T-cell (primary cell): Measurements from ENCODE around the gene LRP10. TPM values are rescaled to one million over a fixed set of nuclear protein-coding genes. Genes with fewer than 3 reads are reported as not detected.

Experiments
- ATAC-seq, 4 experiments: fragments of 200-7000 bp in 3 of 4; fragments of 150-1000 bp in 1 of 4; cut with Tn5 transposase; replicated peaks in 1 of 4; 1 replicate in 3 of 4; 2 replicates in 1 of 4; pipeline ENCODE4 v1.10.0; 2021; ENCODE audit warnings: moderate library complexity in 3 of 4, mild to moderate bottlenecking in 2 of 4, moderate number of reproducible peaks in 1 of 4
- CTCF ChIA-PET, 2 donors: fragments of 300-600 bp; sonication (Branson Sonifier 250); formaldehyde crosslinking; loops; one replicate each; lab custom pipeline; 2022; ENCODE audit warnings: antibody characterized with exemption in 2 of 2; lab: Charles Lee
- POLR2A ChIA-PET, 2 donors: fragments of 300-600 bp; sonication (Branson Sonifier 250); formaldehyde crosslinking; loops; one replicate each; lab custom pipeline; 2022; ENCODE audit warnings: antibody characterized with exemption in 2 of 2; lab: Charles Lee
- DNase-seq, 35 experiments: peaks; one replicate each; pipeline versions ENCODE4 v3.0.0 to v3.0.0-alpha.2; 2013 to 2023
- H3K27ac ChIP-seq: one replicate; pipeline ENCODE4 v1.5.1; 2013; ENCODE audit warnings: low read length
- H3K27me3 ChIP-seq, 2 experiments: replicated peaks in 1 of 2; 1 replicate in 1 of 2; 2 replicates in 1 of 2; pipeline versions ENCODE4 v1.6.1 to v1.7.0; 2013; ENCODE audit warnings: low read length in 1 of 2, mixed read lengths in 1 of 2; ENCODE audit not compliant: control insufficient read depth in 2 of 2, insufficient read depth in 2 of 2; ENCODE audit errors: extremely low read depth in 1 of 2
- H3K36me3 ChIP-seq, 2 donors: 1 replicate in 1 of 2; 2 replicates in 1 of 2; pipeline versions ENCODE4 v1.6.1 to v1.7.0; 2013; ENCODE audit warnings: low read length in 1 of 2; ENCODE audit not compliant: control insufficient read depth in 2 of 2, insufficient read depth in 1 of 2; ENCODE audit errors: extremely low read depth in 1 of 2
- H3K4me1 ChIP-seq, 2 experiments: 1 replicate in 1 of 2; 2 replicates in 1 of 2; pipeline versions ENCODE4 v1.6.1 to v1.7.0; 2013; ENCODE audit warnings: low read length in 2 of 2, mixed read lengths in 1 of 2; ENCODE audit not compliant: insufficient read depth in 2 of 2, control insufficient read depth in 1 of 2; ENCODE audit errors: extremely low read depth in 1 of 2
- H3K4me3 ChIP-seq, 2 donors: 1 replicate in 1 of 2; 2 replicates in 1 of 2; pipeline versions ENCODE4 v1.5.1 to v1.7.0; 2013; ENCODE audit warnings: mild to moderate bottlenecking in 2 of 2, low read length in 1 of 2, moderate library complexity in 1 of 2; ENCODE audit not compliant: control insufficient read depth in 1 of 2; ENCODE audit errors: extremely low read depth in 1 of 2
- H3K9me3 ChIP-seq: 2 replicates; pipeline ENCODE4 v1.7.0; 2013
- H3K27ac Mint-ChIP-seq, 2 donors: one replicate each; pipeline ENCODE4 v1.8.0; 2020 to 2021; ENCODE audit warnings: mild to moderate bottlenecking in 2 of 2, mixed read lengths in 2 of 2
- H3K27me3 Mint-ChIP-seq, 2 donors: one replicate each; pipeline ENCODE4 v1.8.0; 2021 to 2022; ENCODE audit warnings: mixed read lengths in 2 of 2
- H3K36me3 Mint-ChIP-seq: one replicate; pipeline ENCODE4 v1.8.0; 2021; ENCODE audit warnings: mixed read lengths
- H3K4me1 Mint-ChIP-seq, 3 donors: one replicate each; pipeline ENCODE4 v1.8.0; 2020 to 2022; ENCODE audit warnings: mixed read lengths in 3 of 3, mild to moderate bottlenecking in 1 of 3
- H3K4me3 Mint-ChIP-seq, 3 donors: one replicate each; pipeline ENCODE4 v1.8.0; 2020 to 2022; ENCODE audit warnings: mild to moderate bottlenecking in 3 of 3, mixed read lengths in 3 of 3, moderate library complexity in 3 of 3
- H3K9me3 Mint-ChIP-seq, 3 donors: one replicate each; pipeline ENCODE4 v1.8.0; 2020 to 2022; ENCODE audit warnings: mixed read lengths in 3 of 3
- WGBS: methylation state at CpG from one replicate; pipeline ENCODE4 v1.1.5; 2013; ENCODE audit warnings: missing lambda C conversion rate; ENCODE audit not compliant: insufficient coverage; 5-methylcytosine and 5-hydroxymethylcytosine counted together
- total RNA-seq, 35 experiments: library from RNA in 6 of 35; stranded (reverse) in 6 of 35; fragments of 120-200 nt in 1 of 35; gene quantifications; one replicate each; pipeline versions ENCODE4 v1.2.1 to v1.2.4 and lab custom pipeline; 2013 to 2026

LRP10 gene
- total RNA-seq, 5 donors from 2014 or later (not counting 1 experiment from before 2014, with no cell fraction given): 67.0 to 103 (median 89.9) TPM

DNA sequence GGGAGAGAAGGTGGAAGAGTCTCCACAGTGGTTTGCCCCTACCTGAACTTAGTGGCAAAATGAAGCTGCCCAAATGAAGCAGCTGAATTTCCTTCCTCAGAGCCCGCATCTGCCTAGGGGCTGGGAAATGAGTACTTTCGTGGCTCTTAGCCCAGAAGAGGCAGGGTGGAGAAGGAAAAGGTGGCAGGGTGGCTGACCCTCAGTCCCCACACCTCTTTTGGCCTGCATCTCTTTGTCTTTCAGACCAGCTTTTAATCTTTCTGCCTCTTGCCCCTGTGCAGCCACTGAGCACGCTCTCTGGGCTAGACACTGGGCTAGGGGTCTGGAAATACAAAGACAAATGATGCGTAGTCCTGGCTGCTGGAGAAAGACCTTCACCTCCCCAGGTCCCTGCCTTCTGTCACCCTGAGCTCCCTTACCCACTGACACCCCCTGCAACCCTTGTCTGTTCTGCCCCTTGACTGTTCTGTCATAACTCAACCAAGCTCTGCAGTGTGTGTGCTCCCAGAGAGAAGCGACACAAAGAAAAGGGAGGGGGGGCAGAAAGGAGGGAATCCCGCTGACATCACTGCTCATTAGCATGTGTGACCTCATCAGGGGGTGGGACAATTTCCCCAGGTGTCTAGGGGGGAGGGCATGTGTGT lies 11.1 kb downstream of the LRP10 start:
- H3K4me1 Mint-ChIP-seq: peaks cover 38 to 51% (median 49%) of the 10 kb centered on the region in 3 donors
- peaks cover 18% of the 10 kb centered on the region for H3K36me3 Mint-ChIP-seq
- no peaks in the 10 kb centered on the region for H3K27me3 ChIP-seq
- no peaks in the 10 kb centered on the region for H3K9me3 ChIP-seq
- peak in 1 of 4 experiments; percentile 30 for ATAC-seq
- peaks cover 7 to 35% of the 10 kb centered on the region in 2 experiments for H3K4me1 ChIP-seq
- H3K4me3 Mint-ChIP-seq: no peak overlapping the region
- no peak overlapping the region for H3K4me3 ChIP-seq
- no peaks in the 10 kb centered on the region for H3K27me3 Mint-ChIP-seq
- H3K27ac ChIP-seq: no peak overlapping the region
- no peaks in the 10 kb centered on the region for H3K9me3 Mint-ChIP-seq
- POLR2A ChIA-PET: interaction anchor here in 1 of 2 donors (1.1 kb wide), 1 partner anchor 14 kb away, joined by 3 read pairs; no protein-coding TSS in a partner anchor
- H3K36me3 ChIP-seq: peaks cover under 1 to 16% of the 10 kb centered on the region in 2 donors
- no peak overlapping the region for H3K27ac Mint-ChIP-seq
- peak in 22 of 35 experiments; percentile 13 to 68 (median 31) for DNase-seq
- CTCF ChIA-PET: interaction anchor here (0.6 to 2.1 kb wide), 8 partner anchors 9 to 903 kb away, joined by 3 to 13 read pairs (median 4); no protein-coding TSS in a partner anchor
- 83% methylated on average over 3 of the region's 6 CpGs for WGBS

DNA sequence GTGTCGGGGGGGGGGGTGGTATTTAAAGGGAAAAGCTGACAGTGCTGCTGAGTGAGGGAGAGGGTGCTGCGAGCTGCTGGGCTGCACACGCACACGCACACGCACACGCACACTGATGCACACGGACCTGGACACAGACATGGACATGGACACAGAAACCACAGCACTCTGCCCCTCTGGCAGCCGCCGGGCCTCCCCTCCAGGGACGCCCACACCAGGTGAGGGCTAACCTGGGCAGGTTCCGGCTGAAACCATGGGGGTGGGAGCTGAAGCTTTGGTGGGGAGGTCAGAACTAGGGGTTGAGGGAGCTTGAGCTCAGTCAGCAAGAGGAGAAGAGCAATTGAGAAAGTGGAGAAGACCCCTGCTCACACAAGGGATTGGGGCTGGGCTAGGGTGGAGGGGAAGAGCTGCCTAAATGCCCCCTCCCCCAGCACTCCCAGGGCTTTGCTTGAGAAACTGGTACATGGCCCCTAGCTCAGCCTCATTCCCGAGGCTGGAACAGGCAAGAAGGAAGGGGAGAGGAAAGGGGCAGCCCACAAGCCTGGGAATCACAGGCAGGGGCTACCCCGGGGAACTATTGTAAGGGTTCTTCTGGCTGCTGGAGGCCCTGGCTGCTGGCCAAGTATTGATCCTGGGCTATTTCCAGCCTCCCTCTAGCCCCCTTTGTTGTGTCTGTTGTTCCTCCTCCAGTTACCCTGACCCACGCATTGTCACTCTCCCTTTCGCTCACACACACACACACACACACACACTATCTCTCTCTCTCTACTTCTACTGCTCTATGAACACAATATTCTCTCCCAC lies 11.8 kb downstream of the LRP10 start, which contains the start of gene REM2:
TSS of gene REM2 (plus strand) at position 50 of the 804 bp plus-strand sequence. CDS start at position 116, 66 bp downstream.
- Mint-ChIP-seq H3K4me3 (no peak within 1 kb of the TSS), H3K27me3 (no peaks in the 10 kb centered on the region), H3K9me3 (no peaks in the 10 kb centered on the region), H3K27ac (peak within 1 kb of the TSS; percentile 52 to 80), H3K4me1 (peaks cover 46 to 54% (median 52%) of the 10 kb centered on the region in 3 donors), H3K36me3 (peaks cover 10% of the 10 kb centered on the region)
- Histone ChIP-seq H3K4me3 (no peak within 1 kb of the TSS), H3K27ac (no peak within 1 kb of the TSS), H3K36me3 (peaks cover 0 to 9% of the 10 kb centered on the region in 2 donors), H3K9me3 (no peaks in the 10 kb centered on the region), H3K27me3 (no peaks in the 10 kb centered on the region), H3K4me1 (peaks cover 12 to 42% of the 10 kb centered on the region in 2 experiments)
- ChIA-PET POLR2A (no interaction called here), CTCF (interaction anchor here (0.7 to 2.0 kb wide), 4 partner anchors 10 to 313 kb away, joined by 3 to 7 read pairs (median 5); no protein-coding TSS in a partner anchor)
- 87% methylated on average over 11 of the region's 15 CpGs for WGBS
- DNase-seq: no peak
- no peak for ATAC-seq

DNA sequence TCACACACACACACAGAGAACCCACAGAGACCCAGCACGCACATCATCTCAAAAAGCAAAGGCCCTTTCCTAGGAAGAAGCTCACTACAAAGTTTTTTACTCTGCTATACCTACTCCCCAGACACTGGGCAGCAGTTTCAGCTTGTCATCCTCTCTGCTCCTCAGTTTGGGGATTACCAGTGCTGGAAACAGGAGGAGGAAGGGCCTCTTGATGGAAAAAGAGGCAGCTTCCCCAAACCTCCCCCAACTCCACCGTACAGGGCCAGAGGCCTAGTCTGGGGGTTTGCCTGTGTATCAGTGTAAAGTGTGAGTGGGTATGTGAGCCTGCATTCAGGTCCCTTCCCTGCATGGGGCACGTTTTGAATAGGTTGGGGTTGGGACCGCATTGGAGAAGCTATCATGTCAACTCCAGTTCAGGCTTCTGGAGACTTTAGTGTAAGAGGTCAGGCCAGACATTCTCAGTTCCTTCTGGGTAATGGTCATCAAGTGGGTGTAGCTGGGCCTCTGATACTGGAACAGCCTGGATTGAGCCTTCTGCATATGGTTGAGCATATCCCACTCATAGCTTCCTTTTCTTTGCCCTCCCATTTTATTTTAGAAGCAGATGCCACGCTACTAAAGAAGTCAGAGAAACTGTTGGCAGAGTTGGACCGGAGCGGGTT lies 12.7 kb downstream of the LRP10 start:
- Mint-ChIP-seq H3K9me3 (no peaks in the 10 kb centered on the region), H3K4me3 (no peak overlapping the region), H3K27ac (peak overlapping the region; percentile 52 to 80), H3K27me3 (no peaks in the 10 kb centered on the region), H3K36me3 (peaks cover 3% of the 10 kb centered on the region), H3K4me1 (peaks cover 48 to 58% (median 53%) of the 10 kb centered on the region in 3 donors)
- DNase-seq (no peak), ATAC-seq (no peak)
- ChIA-PET POLR2A (no interaction called here), CTCF (interaction anchor here (0.8 to 2.0 kb wide), 5 partner anchors 11 to 314 kb away, joined by 3 to 7 read pairs (median 4); partner anchors contain the start of gene RBM23 (in 1 of the 2))
- WGBS: 78% methylated on average over 5 of the region's 7 CpGs
- Histone ChIP-seq H3K27me3 (no peaks in the 10 kb centered on the region), H3K4me1 (peaks cover 17 to 50% of the 10 kb centered on the region in 2 experiments), H3K27ac (no peak overlapping the region), H3K9me3 (no peaks in the 10 kb centered on the region), H3K36me3 (peaks cover 0 to 3% of the 10 kb centered on the region in 2 donors), H3K4me3 (no peak overlapping the region)

DNA sequence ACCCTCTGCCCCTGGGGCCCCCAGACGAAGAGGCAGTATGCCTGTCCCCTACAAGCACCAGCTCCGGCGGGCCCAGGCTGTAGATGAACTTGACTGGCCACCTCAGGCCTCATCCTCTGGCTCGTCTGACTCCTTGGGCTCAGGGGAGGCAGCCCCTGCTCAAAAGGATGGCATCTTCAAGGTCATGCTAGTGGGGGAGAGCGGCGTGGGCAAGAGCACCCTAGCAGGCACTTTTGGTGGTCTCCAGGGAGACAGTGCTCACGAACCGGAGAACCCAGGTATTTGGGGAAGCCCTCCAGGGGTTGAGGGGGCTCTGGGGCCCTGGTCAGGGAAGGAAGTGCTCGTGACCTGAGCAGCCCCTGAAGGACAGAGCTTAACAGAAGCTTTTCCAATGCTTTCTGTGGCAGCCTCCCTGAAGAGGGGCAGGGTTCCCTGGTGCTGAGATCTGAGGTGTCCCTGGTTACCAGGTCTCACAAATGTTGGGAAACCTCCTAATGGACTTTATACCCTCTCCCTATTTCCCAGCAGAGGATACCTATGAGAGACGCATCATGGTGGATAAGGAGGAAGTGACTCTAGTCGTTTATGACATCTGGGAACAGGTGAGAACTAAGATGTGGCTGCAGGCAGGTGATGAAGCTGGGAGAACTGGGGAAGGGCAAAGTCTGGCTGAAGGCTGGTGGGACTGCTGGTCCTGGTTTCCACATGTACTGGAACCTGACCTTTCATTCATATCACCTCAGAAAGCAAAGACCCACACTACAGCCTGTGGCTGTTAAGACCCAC lies 13.4 kb downstream of the LRP10 start:
- POLR2A ChIA-PET: interaction anchor here in 1 of 2 donors (0.6 to 1.0 kb wide), 2 partner anchors 31 to 1195 kb away, joined by 3 read pairs; no protein-coding TSS in a partner anchor
- 95% methylated on average over 9 of the region's 11 CpGs for WGBS
- H3K36me3 Mint-ChIP-seq: no peaks in the 10 kb centered on the region
- DNase-seq (no peak), ATAC-seq (no peak)
- Histone ChIP-seq H3K9me3 (no peaks in the 10 kb centered on the region), H3K36me3 (no peaks in the 10 kb centered on the region), H3K4me1 (peaks cover 20 to 58% of the 10 kb centered on the region in 2 experiments), H3K27me3 (no peaks in the 10 kb centered on the region), H3K4me3 (no peak overlapping the region), H3K27ac (no peak overlapping the region)
- peaks cover 53 to 66% (median 60%) of the 10 kb centered on the region in 3 donors for H3K4me1 Mint-ChIP-seq
- H3K27ac Mint-ChIP-seq: peak overlapping the region; percentile 64 to 70
- CTCF ChIA-PET: interaction anchor here (0.8 to 2.0 kb wide), 6 partner anchors 12 to 34 kb away, joined by 3 to 28 read pairs (median 6); partner anchors contain the start of genes LRP10 (in 1 of the 2) and RBM23 (in 1 of the 2)
- peak overlapping the region; percentile 35 to 88 (median 87) for H3K4me3 Mint-ChIP-seq
- no peaks in the 10 kb centered on the region for H3K9me3 Mint-ChIP-seq
- H3K27me3 Mint-ChIP-seq: no peaks in the 10 kb centered on the region

DNA sequence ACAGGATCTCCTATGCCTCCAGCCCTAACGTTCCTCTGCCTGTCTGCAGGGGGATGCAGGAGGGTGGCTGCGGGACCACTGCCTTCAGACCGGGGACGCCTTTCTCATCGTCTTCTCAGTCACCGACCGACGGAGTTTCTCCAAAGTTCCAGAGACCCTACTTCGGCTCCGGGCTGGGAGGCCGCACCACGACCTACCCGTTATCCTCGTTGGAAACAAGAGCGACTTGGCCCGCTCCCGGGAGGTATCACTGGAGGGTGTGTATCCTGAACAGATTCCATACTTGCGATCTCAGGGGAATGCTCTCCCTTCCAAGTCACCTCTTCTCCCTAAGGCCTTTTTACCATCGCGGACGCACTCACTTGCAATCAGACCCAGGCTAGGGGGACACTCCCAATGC lies 14.4 kb downstream of the LRP10 start:
- ChIA-PET POLR2A (interaction anchor here in 1 of 2 donors (1.0 kb wide), 1 partner anchor 30 kb away, joined by 3 read pairs; no protein-coding TSS in a partner anchor), CTCF (interaction anchor here (0.6 to 2.0 kb wide), 8 partner anchors 13 to 316 kb away, joined by 3 to 28 read pairs (median 4); partner anchors contain the start of genes LRP10 (in 1 of the 2) and OXA1L (in 1 of the 2))
- no peaks in the 10 kb centered on the region for H3K27me3 ChIP-seq
- DNase-seq (no peak), ATAC-seq (no peak)
- H3K4me1 ChIP-seq: peaks cover 22 to 60% of the 10 kb centered on the region in 2 experiments
- whole genome bisulfite sequencing: 97% methylated on average over 14 of the region's 21 CpGs
- Mint-ChIP-seq H3K27ac (peak overlapping the region; percentile 79 to 82), H3K4me1 (peaks cover 57 to 72% (median 67%) of the 10 kb centered on the region in 3 donors), H3K4me3 (peak overlapping the region; percentile 87 to 90 (median 88)), H3K9me3 (no peaks in the 10 kb centered on the region), H3K36me3 (no peaks in the 10 kb centered on the region), H3K27me3 (no peaks in the 10 kb centered on the region)
- H3K4me3 ChIP-seq: peak overlapping the region in 1 of 2 donors; percentile 60
- H3K9me3 ChIP-seq: no peaks in the 10 kb centered on the region
- no peaks in the 10 kb centered on the region for H3K36me3 ChIP-seq
- no peak overlapping the region for H3K27ac ChIP-seq
